OCI-LY1 (cell line): ENCODE measurements around the gene ARHGDIA.

Experiments used
- H2AFZ ChIP-seq: fragments of 200-600 bp; sonication (generic), shearing (Covaris generic); 2 replicates; pipeline ENCODE4 v1.6.0; 2014; ENCODE audit warnings: antibody characterized with exemption, mild to moderate bottlenecking, low read length
- H3F3A ChIP-seq: fragments of 200-600 bp; sonication (generic), shearing (Covaris generic); 2 replicates; pipeline ENCODE4 v1.6.0; 2014; ENCODE audit warnings: mild to moderate bottlenecking, antibody characterized with exemption, low read length, moderate library complexity; ENCODE audit not compliant: insufficient read depth
- H3K27ac ChIP-seq: fragments of 200-600 bp; sonication (generic); 2 replicates; pipeline ENCODE4 v1.5.1; 2014; ENCODE audit warnings: low read length, mixed run types, mild to moderate bottlenecking, low read depth; ENCODE audit not compliant: poor library complexity, severe bottlenecking
- H3K27me3 ChIP-seq: fragments of 200-600 bp; sonication (generic); 2 replicates; pipeline ENCODE4 v1.6.0; 2014; ENCODE audit warnings: antibody characterized with exemption, mild to moderate bottlenecking, low read length, moderate library complexity; ENCODE audit not compliant: insufficient read depth
- H3K36me3 ChIP-seq: fragments of 200-600 bp; sonication (generic); 2 replicates; pipeline ENCODE4 v1.6.1; 2014; ENCODE audit warnings: mild to moderate bottlenecking, antibody characterized with exemption, low read length, moderate library complexity, mixed read lengths; ENCODE audit not compliant: insufficient read depth
- H3K4me1 ChIP-seq: fragments of 200-600 bp; sonication (generic); 2 replicates; pipeline ENCODE4 v1.5.1; 2014; ENCODE audit warnings: mild to moderate bottlenecking, low read length, moderate library complexity; ENCODE audit not compliant: insufficient read depth, severe bottlenecking
- H3K4me2 ChIP-seq: fragments of 200-600 bp; sonication (generic), shearing (Covaris generic); 2 replicates; pipeline ENCODE4 v1.6.1; 2014; ENCODE audit warnings: low read length
- H3K4me3 ChIP-seq: fragments of 200-600 bp; sonication (generic); 2 replicates; pipeline ENCODE4 v1.5.1; 2014; ENCODE audit warnings: low read length, low read depth, mild to moderate bottlenecking, mixed read lengths; ENCODE audit not compliant: poor library complexity, severe bottlenecking
- H3K79me2 ChIP-seq: fragments of 200-600 bp; shearing (Covaris generic); 2 replicates; pipeline ENCODE4 v1.6.1; 2016; ENCODE audit warnings: mixed run types, low read length, mixed read lengths; ENCODE audit not compliant: insufficient read depth
- H3K9ac ChIP-seq: fragments of 200-600 bp; sonication (generic), shearing (Covaris generic); 2 replicates; pipeline ENCODE4 v1.6.1; 2014; ENCODE audit warnings: mild to moderate bottlenecking, low read length, mixed read lengths
- H3K9me2 ChIP-seq: fragments of 200-600 bp; sonication (generic), shearing (Covaris generic); 2 replicates; pipeline ENCODE4 v1.6.1; 2014; ENCODE audit warnings: low read depth, mild to moderate bottlenecking, low read length, mixed read lengths
- H3K9me3 ChIP-seq: fragments of 200-600 bp; shearing (Covaris generic); 2 replicates; pipeline ENCODE4 v1.6.1; 2014; ENCODE audit warnings: low read length, mixed read lengths
- H4K20me1 ChIP-seq: fragments of 200-600 bp; sonication (generic), shearing (Covaris generic); 2 replicates; pipeline ENCODE4 v1.6.0; 2016; ENCODE audit warnings: mild to moderate bottlenecking, low read length; ENCODE audit not compliant: insufficient read depth
- EZH2 ChIP-seq: fragments of 200-600 bp; sonication (generic), shearing (Covaris generic); IDR thresholded peaks from 2 replicates; pipeline ENCODE4 v1.8.0; 2017; ENCODE audit warnings: borderline replicate concordance, mixed run types, mild to moderate bottlenecking, antibody characterized with exemption, low read length, moderate library complexity, mixed read lengths
- TF ChIP-seq, protein P1 (sequence below): fragments of 200-600 bp; sonication (generic), shearing (Covaris generic); IDR thresholded peaks from 2 replicates; pipeline ENCODE4 v1.5.1; 2017; ENCODE audit warnings: mild to moderate bottlenecking, antibody characterized with exemption, low read length, moderate library complexity, mixed read lengths

The ARHGDIA gene

DNA sequence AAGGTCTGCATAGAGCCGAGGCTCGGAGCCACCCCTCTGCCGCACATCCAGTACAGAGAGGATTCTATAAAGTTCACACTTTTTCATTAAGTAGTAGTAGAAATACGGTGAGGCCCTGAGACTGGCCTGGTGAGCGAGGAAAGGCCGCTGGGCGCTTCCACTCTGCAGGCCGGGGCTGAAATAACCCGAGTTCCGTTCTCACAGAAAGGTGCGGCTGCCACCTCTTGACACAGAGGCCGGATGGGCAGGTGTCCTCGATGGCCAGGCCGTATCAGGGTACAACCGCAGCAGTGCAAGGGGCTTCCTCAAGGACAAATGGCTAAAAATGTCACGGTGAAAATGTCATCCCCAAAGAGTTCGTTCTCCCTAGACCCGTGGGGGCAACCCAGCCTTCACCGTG is 40.8 kb upstream of the ARHGDIA start:
- TF ChIP-seq EZH2 = no peak
- no peak overlapping the region for H3K27ac ChIP-seq
- no peaks in the 10 kb centered on the region for H3K79me2 ChIP-seq
- H3F3A ChIP-seq = no peaks in the 10 kb centered on the region
- no peak overlapping the region for H3K4me3 ChIP-seq
- no peaks in the 10 kb centered on the region for H4K20me1 ChIP-seq
- peak overlapping the region; percentile 41; the same call in 1 of the 2 replicates for H3K4me2 ChIP-seq
- no peaks in the 10 kb centered on the region for H3K9me3 ChIP-seq
- no peaks in the 10 kb centered on the region for H3K9me2 ChIP-seq
- no peaks in the 10 kb centered on the region for H3K27me3 ChIP-seq
- peaks cover 64% of the 10 kb centered on the region for H3K36me3 ChIP-seq
- no peak overlapping the region for H2AFZ ChIP-seq
- H3K9ac ChIP-seq = no peak overlapping the region
- H3K4me1 ChIP-seq = peaks cover 26% of the 10 kb centered on the region

DNA sequence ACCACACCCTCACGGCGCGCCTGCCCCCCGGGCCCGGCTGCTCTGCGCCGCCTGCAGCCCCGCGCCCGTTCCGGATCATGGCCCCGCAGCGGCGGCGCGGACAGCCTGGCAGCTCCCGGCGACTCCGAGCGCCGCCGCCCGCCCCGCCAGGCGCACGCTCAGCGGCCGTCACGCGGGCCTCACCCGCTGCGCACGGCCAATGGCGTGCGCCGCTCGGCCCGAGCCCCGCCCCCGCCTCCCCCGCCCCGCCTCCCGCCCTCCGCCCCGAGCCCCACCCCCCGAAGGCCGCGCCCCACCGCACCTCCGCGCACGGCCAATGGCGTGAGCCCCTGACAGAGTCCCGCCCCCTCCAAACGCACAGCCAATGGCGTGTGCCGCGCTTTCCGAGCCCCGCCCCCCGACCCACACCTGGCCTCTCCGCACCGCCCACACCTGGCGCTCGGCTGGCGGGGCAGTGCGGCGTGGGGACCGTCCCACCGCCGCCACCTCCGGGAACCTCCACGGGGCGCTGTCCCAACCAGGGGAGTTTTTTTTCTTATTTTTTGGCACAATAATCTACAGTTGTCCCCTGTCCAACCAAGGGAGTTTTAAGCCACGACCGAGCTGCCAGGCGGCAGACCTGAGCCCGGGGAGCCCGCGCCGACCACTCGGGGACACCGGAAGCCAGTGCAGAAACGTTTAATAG is 40.3 kb upstream of the ARHGDIA start, which contains the start of gene PCYT2:
PCYT2 (minus strand) TSS at position 123 of the 685 bp plus-strand sequence; CDS start at position 79, 44 bp downstream.
- Histone ChIP-seq H3K79me2 (no peaks in the 10 kb centered on the region), H3K27me3 (no peaks in the 10 kb centered on the region), H3K9me3 (no peaks in the 10 kb centered on the region), H3K4me3 (peak within 1 kb of the TSS; percentile 79), H3K4me2 (peak within 1 kb of the TSS; percentile 96), H3F3A (no peaks in the 10 kb centered on the region), H3K9ac (peak within 1 kb of the TSS; percentile 74), H3K36me3 (peaks cover 67% of the 10 kb centered on the region), H4K20me1 (no peaks in the 10 kb centered on the region), H3K27ac (peak within 1 kb of the TSS; percentile 1), H3K4me1 (peaks cover 20% of the 10 kb centered on the region), H2AFZ (no peak within 1 kb of the TSS), H3K9me2 (no peaks in the 10 kb centered on the region)
- TF ChIP-seq EZH2 = no peak
- TF ChIP-seq, protein P1, sequence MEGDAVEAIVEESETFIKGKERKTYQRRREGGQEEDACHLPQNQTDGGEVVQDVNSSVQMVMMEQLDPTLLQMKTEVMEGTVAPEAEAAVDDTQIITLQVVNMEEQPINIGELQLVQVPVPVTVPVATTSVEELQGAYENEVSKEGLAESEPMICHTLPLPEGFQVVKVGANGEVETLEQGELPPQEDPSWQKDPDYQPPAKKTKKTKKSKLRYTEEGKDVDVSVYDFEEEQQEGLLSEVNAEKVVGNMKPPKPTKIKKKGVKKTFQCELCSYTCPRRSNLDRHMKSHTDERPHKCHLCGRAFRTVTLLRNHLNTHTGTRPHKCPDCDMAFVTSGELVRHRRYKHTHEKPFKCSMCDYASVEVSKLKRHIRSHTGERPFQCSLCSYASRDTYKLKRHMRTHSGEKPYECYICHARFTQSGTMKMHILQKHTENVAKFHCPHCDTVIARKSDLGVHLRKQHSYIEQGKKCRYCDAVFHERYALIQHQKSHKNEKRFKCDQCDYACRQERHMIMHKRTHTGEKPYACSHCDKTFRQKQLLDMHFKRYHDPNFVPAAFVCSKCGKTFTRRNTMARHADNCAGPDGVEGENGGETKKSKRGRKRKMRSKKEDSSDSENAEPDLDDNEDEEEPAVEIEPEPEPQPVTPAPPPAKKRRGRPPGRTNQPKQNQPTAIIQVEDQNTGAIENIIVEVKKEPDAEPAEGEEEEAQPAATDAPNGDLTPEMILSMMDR = peak; percentile 35; the same call in 1 of the 2 replicates

DNA sequence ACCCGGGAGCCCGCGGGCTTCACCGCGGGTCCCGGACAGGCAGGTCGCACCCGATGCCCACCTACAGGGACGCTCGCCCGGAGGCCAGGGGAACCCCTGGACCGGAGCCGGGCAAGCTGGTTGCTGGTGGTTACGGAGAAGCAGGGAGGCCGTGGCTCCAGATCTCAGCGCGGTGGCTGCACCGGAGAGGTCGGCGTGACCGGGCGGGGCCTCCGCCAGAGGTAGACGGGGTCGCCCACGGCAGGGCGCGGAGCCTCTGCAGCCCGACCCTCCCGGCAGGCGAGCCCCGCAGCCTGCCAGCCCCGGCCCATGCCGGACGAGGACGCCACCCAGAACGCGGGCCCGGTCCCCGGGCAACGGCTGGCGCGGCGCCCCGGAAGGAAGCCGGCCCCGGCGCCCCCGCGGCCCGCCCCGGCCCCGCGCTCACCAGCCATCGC is 39.7 kb upstream of the ARHGDIA start:
- Histone ChIP-seq H3K4me1 (peaks cover 16% of the 10 kb centered on the region), H3K9ac (peak overlapping the region; percentile 74), H3K4me3 (peak overlapping the region; percentile 79), H3K27me3 (no peaks in the 10 kb centered on the region), H4K20me1 (no peaks in the 10 kb centered on the region), H3K79me2 (no peaks in the 10 kb centered on the region), H3K27ac (no peak overlapping the region), H3K4me2 (peak overlapping the region; percentile 96), H3K9me2 (no peaks in the 10 kb centered on the region), H3F3A (no peaks in the 10 kb centered on the region), H2AFZ (no peak overlapping the region), H3K36me3 (peaks cover 69% of the 10 kb centered on the region), H3K9me3 (no peaks in the 10 kb centered on the region)
- TF ChIP-seq, protein P1 = no peak
- TF ChIP-seq EZH2 = no peak
